Skeletal muscle tissue (tissue), 4 donors: ENCODE results near the gene OBSCN. TPM values are rescaled to one million over a fixed set of nuclear protein-coding genes. Genes with fewer than 3 reads are reported as not detected.
A peak's percentile ranks its signal among the peaks of the same experiment; 100 is the strongest.
"Not testable (repeated sequence)": the region's sequence is repeated elsewhere in the genome, so short reads cannot be mapped to it uniquely, and the experiment has no call there.

Experiments
- H3K27ac ChIP-seq: one replicate; pipeline ENCODE4 v1.7.0; 2013; ENCODE audit warnings: mild to moderate bottlenecking, low read depth, low read length, inconsistent platforms
- H3K27me3 ChIP-seq, 3 donors: one replicate each; pipeline ENCODE4 v1.7.0; 2013; ENCODE audit warnings: low read length in 3 of 3; ENCODE audit not compliant: control insufficient read depth in 3 of 3, insufficient read depth in 3 of 3
- H3K36me3 ChIP-seq, 3 donors: one replicate each; pipeline ENCODE4 v1.7.0; 2013; ENCODE audit warnings: low read length in 3 of 3; ENCODE audit not compliant: control insufficient read depth in 3 of 3, insufficient read depth in 3 of 3
- H3K4me1 ChIP-seq, 3 donors: one replicate each; pipeline ENCODE4 v1.7.0; 2013; ENCODE audit warnings: low read length in 3 of 3, mild to moderate bottlenecking in 3 of 3; ENCODE audit not compliant: control insufficient read depth in 3 of 3, insufficient read depth in 3 of 3
- H3K4me3 ChIP-seq, 3 donors: one replicate each; pipeline ENCODE4 v1.7.0; 2013; ENCODE audit warnings: low read length in 3 of 3
- H3K9ac ChIP-seq, 3 donors: one replicate each; pipeline ENCODE4 v1.7.0; 2013; ENCODE audit warnings: low read length in 3 of 3, mild to moderate bottlenecking in 3 of 3, moderate library complexity in 2 of 3, low read depth in 1 of 3
- H3K9me3 ChIP-seq, 3 donors: one replicate each; pipeline ENCODE4 v1.7.0; 2013; ENCODE audit warnings: low read length in 3 of 3; ENCODE audit not compliant: control insufficient read depth in 3 of 3
- total RNA-seq: library from RNA; depleted of rRNA; stranded (reverse); fragments of >200 nt; gene quantifications from one replicate; pipeline ENCODE4 v1.2.3, GENCODE V29; 2014
- donor health status: Osteomylitis.

Gene OBSCN
- total RNA-seq, 1 donor from 2014 or later: 460 TPM

DNA sequence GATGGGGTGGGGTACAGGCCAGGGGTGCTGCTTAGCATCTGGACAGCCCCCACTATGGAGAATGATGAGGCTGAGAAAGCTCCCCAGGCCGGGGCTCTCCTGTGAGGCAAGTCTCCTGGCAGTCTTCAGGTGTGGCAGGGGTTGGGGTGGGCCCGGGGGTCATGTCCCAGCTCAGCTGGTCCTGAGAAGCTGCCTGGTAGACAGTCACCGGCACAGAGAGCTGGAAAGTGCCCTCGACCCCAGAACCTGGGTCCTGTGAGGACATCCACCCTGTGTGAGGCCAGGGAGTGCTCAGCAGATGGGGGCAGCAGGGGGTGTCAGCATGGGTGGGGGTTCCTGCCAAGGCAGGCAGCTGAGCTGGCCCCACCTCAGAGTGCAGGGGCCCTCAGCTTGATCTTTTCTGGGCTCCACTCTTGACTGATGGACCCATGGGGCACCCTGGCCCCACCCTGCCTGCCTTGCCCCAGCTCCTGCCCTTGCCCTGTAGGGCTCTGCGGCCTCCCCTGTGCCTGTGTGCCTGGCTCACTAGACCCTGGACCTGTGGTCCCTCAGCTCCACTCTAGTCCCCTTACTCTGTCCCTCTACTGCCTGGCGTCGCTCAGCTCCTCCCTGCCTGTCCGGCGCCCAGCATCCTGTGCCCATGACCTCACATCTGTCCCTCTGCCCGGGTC, 36.5 kb upstream of the OBSCN start:
- Histone ChIP-seq H3K36me3 (peaks cover 8 to 11% (median 8%) of the 10 kb centered on the region in 3 donors), H3K27me3 (no peaks in the 10 kb centered on the region), H3K4me1 (peaks cover 7 to 25% (median 19%) of the 10 kb centered on the region in 3 donors), H3K9ac (no peak overlapping the region), H3K27ac (no peak overlapping the region), H3K4me3 (no peak overlapping the region), H3K9me3 (no peaks in the 10 kb centered on the region)

DNA sequence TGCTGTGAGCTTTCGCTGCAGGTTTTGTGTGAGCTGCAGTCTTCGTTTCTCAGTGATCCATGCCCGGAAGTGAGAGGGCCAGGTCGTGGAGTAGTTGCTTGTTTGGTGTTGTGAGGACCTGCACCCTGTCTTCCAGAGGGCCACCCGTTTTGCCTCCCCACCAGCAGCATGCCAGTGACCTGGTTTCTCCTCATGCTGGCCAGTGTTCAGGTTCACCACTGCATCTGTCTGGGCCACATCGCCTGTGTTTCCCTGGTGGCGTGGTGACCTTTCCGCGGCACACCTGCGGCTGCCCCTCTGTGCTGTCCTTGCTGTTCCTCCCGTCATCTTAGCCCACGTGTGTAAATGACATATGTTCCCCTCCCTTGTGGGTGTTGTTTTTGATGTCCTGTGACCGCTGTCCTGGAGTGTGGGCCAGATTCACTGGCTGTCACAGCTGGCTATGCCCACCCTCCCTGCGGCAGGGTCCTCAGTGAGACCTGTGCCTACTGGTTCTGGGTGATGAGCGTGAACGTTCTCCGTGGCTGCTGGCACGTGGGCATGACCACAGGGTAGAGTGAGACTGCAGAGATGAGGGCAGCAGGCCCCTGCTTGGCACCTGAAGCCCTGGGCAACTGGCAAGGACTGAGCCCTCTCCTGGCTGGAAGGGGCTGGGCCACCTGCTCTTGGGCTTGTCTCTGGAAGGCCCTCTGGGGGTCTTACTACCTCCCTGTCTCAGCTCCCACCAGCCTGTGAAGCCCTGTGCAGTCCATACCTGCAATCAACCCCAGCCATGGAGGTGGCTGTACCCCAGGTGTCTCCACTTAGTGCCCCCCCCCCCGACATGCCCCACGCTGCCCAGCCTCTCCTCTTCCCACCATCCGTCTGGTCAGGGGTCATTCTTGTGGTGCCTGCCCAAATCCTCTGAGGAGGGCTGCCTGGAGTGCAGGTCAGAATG, 35.0 kb upstream of the OBSCN start:
- Histone ChIP-seq H3K36me3 (peaks cover 8 to 11% (median 8%) of the 10 kb centered on the region in 3 donors), H3K9me3 (no peaks in the 10 kb centered on the region), H3K27me3 (no peaks in the 10 kb centered on the region), H3K4me3 (no peak overlapping the region), H3K27ac (no peak overlapping the region), H3K9ac (peak overlapping the region in 1 of 3 donors; percentile 54), H3K4me1 (peaks cover 0 to 18% (median 11%) of the 10 kb centered on the region in 3 donors)

DNA sequence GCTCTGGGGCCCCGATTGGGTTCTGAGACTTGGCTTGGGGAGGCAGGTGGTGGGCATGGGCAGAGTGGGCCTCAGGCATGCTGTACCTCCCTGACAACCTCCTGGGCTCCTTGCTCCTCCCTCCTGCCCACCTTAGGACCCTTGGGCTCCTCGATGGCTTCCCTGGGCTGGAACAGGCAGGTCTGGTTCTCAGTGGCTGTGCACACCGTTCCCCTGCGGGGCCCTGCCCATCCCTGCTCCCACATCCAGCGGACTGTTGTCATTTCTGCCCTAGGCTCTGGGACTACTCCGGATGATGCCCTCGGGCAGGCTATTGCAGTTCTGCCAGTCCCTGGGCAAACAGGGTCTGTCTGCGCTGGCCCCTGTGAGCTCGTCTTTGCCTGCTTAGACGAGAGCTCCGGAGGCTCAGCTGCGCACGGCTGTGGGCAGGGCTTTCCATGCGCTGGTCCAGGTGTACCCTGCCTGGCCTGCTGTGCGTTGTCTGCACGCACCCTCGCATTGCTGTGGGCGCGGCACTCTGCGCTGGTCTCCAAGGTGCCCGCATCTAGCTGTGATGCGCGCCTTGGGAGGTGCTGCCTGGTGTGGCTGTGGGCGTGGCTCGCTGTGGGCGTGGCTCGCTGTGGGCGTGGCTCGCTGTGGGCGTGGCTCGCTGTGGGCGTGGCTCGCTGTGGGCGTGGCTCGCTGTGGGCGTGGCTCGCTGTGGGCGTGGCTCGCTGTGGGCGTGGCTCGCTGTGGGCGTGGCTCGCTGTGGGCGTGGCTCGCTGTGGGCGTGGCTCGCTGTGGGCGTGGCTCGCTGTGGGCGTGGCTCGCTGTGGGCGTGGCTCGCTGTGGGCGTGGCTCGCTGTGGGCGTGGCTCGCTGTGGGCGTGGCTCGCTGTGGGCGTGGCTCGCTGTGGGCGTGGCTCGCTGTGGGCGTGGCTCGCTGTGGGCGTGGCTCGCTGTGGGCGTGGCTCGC, 34.0 kb upstream of the OBSCN start:
- not testable (repeated sequence) for H3K9me3 ChIP-seq, H3K27ac ChIP-seq, H3K4me3 ChIP-seq, H3K27me3 ChIP-seq
- peaks cover 8 to 11% (median 8%) of the 10 kb centered on the region in 3 donors for H3K36me3 ChIP-seq
- H3K9ac ChIP-seq: peak overlapping the region in 1 of 3 donors; percentile 8
- peaks cover 0 to 18% (median 11%) of the 10 kb centered on the region in 3 donors for H3K4me1 ChIP-seq

- Histone ChIP-seq H3K9me3 (no peaks in the 10 kb centered on the region), H3K36me3 (peaks cover 8 to 11% (median 8%) of the 10 kb centered on the region in 3 donors), H3K4me1 (peaks cover 0 to 15% (median 11%) of the 10 kb centered on the region in 3 donors), H3K9ac (no peak overlapping the region), H3K27ac (no peak overlapping the region), H3K27me3 (no peaks in the 10 kb centered on the region), H3K4me3 (no peak overlapping the region)
Observed at GRCh38 chr1:228174482-228175315, 33.1 kb upstream of the OBSCN start.

DNA sequence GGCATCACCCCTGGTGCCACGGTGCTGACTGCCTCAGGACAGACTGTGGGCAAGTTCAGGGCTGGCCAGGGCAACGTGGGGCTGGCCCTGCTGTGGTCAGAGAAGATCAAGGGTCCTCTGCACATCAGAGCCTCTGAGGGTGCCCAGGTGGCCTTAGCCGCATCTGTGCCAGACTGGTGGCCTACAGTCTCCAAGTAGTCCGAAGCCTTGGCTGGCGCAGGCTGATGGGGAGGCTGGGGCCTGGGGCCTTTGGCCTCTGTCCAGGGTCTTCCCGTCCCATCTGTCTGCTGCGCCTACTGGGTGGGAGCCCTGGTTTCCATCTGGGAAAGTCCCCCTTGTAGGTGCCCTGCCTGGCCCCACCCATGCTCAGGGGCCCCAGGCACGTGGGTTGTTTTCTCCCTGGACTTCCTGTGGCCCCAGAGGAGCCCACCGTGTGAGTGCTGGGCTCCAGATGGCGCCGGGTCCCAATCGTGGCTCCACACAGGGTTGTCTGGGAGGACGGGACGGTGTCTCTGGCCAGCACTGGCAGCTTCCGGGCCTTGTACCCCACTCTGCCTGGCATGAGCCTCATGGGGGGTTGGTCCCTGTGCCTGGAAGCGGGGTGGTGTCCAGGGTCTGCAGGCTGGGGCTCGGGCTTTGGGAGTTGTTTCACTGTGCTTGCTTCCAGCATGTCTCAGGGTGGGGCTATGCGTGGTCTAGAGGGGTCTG, 32.4 kb upstream of the OBSCN start:
- H3K27me3 ChIP-seq: no peaks in the 10 kb centered on the region
- H3K27ac ChIP-seq: no peak overlapping the region
- no peak overlapping the region for H3K4me3 ChIP-seq
- peaks cover 0 to 15% (median 11%) of the 10 kb centered on the region in 3 donors for H3K4me1 ChIP-seq
- H3K9ac ChIP-seq: no peak overlapping the region
- H3K9me3 ChIP-seq: no peaks in the 10 kb centered on the region
- peaks cover 8 to 11% (median 8%) of the 10 kb centered on the region in 3 donors for H3K36me3 ChIP-seq

GRCh38 chr1:228176024-228176395, 31.8 kb upstream of the OBSCN start:
- no peaks in the 10 kb centered on the region for H3K9me3 ChIP-seq
- H3K4me3 ChIP-seq: no peak overlapping the region
- H3K4me1 ChIP-seq: peaks cover under 1 to 18% (median 12%) of the 10 kb centered on the region in 3 donors
- no peaks in the 10 kb centered on the region for H3K27me3 ChIP-seq
- no peak overlapping the region for H3K9ac ChIP-seq
- H3K27ac ChIP-seq: no peak overlapping the region
- H3K36me3 ChIP-seq: peaks cover 8 to 11% (median 8%) of the 10 kb centered on the region in 3 donors

DNA sequence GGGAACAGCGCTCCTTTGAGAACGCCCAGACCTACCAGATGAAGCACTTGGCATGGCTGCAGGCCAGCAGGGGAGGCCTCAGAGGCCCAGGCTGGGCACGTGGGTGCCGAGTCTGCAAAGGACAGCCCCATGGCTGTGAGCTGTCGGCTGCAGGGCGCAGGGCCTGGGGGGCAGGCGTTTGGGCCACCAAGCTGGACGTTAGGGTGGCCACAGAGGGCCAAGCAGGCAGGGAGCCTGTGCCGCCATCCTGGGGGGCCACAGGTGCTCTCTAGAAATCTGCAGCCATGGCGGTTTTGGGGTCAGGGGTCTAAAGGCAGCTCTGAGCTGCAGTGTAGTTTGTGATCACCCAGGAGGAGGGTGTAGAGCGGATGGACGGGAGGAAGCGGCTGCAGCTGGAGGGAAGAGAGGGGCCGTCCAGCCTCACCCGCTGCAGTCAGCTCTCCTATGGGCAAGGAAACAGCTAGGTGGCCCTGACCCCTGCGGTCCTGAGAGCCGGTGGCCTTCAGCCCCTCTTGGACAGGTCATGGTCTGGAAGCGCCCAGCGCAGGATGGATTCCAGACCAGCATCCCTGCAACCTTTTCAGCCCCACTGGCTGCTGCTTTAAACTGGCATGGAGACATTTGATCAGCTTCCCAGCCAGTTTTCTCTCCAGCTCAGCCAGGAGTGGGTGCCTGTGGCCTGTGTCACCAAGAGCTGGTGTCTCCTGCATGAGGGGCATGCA, 31.2 kb upstream of the OBSCN start:
- Histone ChIP-seq H3K9ac (no peak overlapping the region), H3K27ac (no peak overlapping the region), H3K36me3 (peaks cover 8 to 11% (median 8%) of the 10 kb centered on the region in 3 donors), H3K4me3 (no peak overlapping the region), H3K4me1 (peaks cover 7 to 24% (median 17%) of the 10 kb centered on the region in 3 donors), H3K27me3 (no peaks in the 10 kb centered on the region), H3K9me3 (no peaks in the 10 kb centered on the region)

- H3K4me3 ChIP-seq: no peak overlapping the region
- H3K4me1 ChIP-seq: peaks cover 11 to 29% (median 20%) of the 10 kb centered on the region in 3 donors
- H3K9ac ChIP-seq: no peak overlapping the region
- H3K27ac ChIP-seq: no peak overlapping the region
- no peaks in the 10 kb centered on the region for H3K27me3 ChIP-seq
- H3K36me3 ChIP-seq: peaks cover 8 to 11% (median 8%) of the 10 kb centered on the region in 3 donors
- H3K9me3 ChIP-seq: no peaks in the 10 kb centered on the region
Observed at GRCh38 chr1:228177183-228177475, 30.7 kb upstream of the OBSCN start.
